ENCODE data around the gene BICDL1. TPM values are rescaled to one million over a fixed set of nuclear protein-coding genes. Genes with fewer than 3 reads are reported as not detected.

The BICDL1 gene
- total RNA-seq, 6 donors from 2014 or later: 10.5 to 21.0 (median 15.9) TPM

DNA sequence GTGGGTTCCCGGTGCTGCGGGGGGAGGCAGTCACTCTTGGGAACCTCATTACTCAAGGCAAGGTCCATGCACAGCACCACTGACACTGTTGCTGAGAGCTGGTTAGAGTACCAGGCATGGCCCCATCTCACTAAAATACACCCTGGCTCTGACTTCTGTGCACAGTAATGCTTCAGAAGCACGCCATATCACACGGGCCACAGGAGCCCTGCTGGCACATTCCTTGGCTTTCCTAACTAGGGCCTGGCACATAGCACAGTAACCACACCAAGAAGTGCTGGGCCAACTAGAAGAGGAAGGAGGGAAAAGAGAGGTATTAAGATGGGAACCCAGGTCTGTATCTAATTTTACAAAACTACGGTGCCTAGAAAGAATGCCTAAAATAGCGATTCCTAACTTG, 141.0 kb downstream of the BICDL1 start:
- peaks cover 5 to 18% (median 11%) of the 10 kb centered on the region in 4 donors for H3K4me1 ChIP-seq
- TF ChIP-seq POLR2AphosphoS5 (IDR thresholded peaks at IDR 0.05) (no peak), EP300 (IDR thresholded peaks at IDR 0.05) (no peak), POLR2A (IDR thresholded peaks at IDR 0.05) (no peak)
- TF ChIP-seq, protein P1, sequence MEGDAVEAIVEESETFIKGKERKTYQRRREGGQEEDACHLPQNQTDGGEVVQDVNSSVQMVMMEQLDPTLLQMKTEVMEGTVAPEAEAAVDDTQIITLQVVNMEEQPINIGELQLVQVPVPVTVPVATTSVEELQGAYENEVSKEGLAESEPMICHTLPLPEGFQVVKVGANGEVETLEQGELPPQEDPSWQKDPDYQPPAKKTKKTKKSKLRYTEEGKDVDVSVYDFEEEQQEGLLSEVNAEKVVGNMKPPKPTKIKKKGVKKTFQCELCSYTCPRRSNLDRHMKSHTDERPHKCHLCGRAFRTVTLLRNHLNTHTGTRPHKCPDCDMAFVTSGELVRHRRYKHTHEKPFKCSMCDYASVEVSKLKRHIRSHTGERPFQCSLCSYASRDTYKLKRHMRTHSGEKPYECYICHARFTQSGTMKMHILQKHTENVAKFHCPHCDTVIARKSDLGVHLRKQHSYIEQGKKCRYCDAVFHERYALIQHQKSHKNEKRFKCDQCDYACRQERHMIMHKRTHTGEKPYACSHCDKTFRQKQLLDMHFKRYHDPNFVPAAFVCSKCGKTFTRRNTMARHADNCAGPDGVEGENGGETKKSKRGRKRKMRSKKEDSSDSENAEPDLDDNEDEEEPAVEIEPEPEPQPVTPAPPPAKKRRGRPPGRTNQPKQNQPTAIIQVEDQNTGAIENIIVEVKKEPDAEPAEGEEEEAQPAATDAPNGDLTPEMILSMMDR (IDR thresholded peaks at IDR 0.05): no peak
- H3K4me3 ChIP-seq: no peak overlapping the region
- H3K27ac ChIP-seq: no peak overlapping the region
- H3K27me3 ChIP-seq: no peaks in the 10 kb centered on the region
- H3K36me3 ChIP-seq: peaks cover 43 to 79% (median 76%) of the 10 kb centered on the region in 4 donors
- no peak for DNase-seq
- no peaks in the 10 kb centered on the region for H3K9me3 ChIP-seq
- no peak for ATAC-seq (ENCODE audit: low FRiP score in 2 of 2)
- 93 to 99% methylated on average over 4 to 6 of the region's 6 CpGs for WGBS, 2 donors

DNA sequence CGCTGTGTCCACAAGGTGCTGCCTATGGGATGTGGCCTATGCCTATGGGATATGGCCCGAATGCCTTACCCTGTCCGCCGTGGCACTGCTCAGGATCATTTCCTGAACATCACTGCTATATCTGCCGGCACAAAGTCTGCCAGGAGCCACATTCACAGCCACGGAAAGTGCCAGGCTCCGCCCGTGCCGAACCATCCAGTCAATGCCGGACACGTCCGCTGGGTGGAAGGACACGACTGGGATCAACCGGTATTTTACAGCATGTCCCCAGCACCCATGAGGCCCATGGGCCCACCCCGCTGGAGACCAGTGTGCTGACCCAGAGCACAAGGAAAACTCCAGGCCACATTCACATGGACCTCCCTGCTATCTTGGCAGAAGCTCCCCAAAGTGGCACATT, 142.1 kb downstream of the BICDL1 start:
- H3K4me3 ChIP-seq: no peak overlapping the region
- peaks cover 52 to 90% (median 87%) of the 10 kb centered on the region in 4 donors for H3K36me3 ChIP-seq
- WGBS, 2 donors: 97 to 99% methylated on average over 12 to 13 of the region's 15 CpGs

DNA sequence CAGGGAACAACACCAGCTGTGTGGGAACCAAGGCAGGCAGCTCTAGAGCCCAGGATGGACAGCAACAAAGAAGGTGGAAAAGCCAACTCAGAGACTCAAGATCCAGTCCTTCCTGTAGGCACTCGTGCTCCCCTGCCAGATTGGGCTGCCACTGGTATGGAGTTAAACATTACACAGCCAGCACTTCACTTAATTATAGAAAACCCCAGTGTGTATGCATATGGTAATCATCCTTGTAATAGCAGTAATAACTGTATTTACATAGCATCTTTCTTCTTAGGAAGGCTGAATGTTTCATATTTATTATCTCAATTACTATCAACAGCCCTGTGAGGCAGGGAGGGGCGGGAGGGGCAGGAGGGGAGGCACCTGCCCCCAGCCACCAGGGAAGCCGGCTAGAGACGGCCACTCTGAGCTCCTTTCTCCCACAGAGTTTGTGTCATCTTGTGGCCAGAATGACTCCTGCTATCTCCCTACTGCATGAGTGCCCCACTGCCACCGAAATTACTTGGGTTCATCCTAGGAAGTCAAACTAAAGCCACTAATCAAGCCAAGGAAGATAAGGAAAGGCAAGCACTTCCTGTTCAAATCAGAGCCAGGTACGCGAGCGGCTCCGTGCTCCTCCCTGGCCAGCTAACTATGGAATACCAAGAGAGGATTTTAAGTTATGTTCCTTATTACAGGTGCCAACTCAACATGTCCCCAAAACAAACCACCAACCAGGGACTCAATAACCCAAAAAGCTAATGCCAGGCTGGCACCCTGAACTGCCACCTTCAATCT, 143.2 kb downstream of the BICDL1 start:
- H3K36me3 ChIP-seq: peaks cover 63 to 100% (median 98%) of the 10 kb centered on the region in 4 donors
- TF ChIP-seq POLR2A (IDR thresholded peaks at IDR 0.05): no peak
- no peak for TF ChIP-seq EP300 (IDR thresholded peaks at IDR 0.05)
- TF ChIP-seq POLR2AphosphoS5 (IDR thresholded peaks at IDR 0.05): no peak
- TF ChIP-seq, protein P1 (IDR thresholded peaks at IDR 0.05): no peak
- peaks cover 0 to 6% (median 2%) of the 10 kb centered on the region in 4 donors for H3K4me1 ChIP-seq
- no peak overlapping the region for H3K27ac ChIP-seq
- H3K4me3 ChIP-seq: no peak overlapping the region
- H3K27me3 ChIP-seq: no peaks in the 10 kb centered on the region
- no peaks in the 10 kb centered on the region for H3K9me3 ChIP-seq
- 66 to 80% methylated on average over 7 to 9 of the region's 9 CpGs for WGBS, 2 donors
- no peak for DNase-seq
- no peak for ATAC-seq (ENCODE audit: low FRiP score in 2 of 2)

More for the DNA sequence above, 142.1 kb downstream of the BICDL1 start:
- no peaks in the 10 kb centered on the region for H3K27me3 ChIP-seq
- H3K9me3 ChIP-seq: no peaks in the 10 kb centered on the region
- no peak overlapping the region for H3K27ac ChIP-seq
- DNase-seq: peak in 1 of 2 donors; percentile 71
- no peak for TF ChIP-seq POLR2A (IDR thresholded peaks at IDR 0.05)
- no peak for TF ChIP-seq POLR2AphosphoS5 (IDR thresholded peaks at IDR 0.05)
- TF ChIP-seq EP300 (IDR thresholded peaks at IDR 0.05): no peak
- TF ChIP-seq, protein P1 (IDR thresholded peaks at IDR 0.05): no peak
- peaks cover 5 to 15% (median 7%) of the 10 kb centered on the region in 4 donors for H3K4me1 ChIP-seq
- ATAC-seq (ENCODE audit: low FRiP score in 2 of 2): no peak

DNA sequence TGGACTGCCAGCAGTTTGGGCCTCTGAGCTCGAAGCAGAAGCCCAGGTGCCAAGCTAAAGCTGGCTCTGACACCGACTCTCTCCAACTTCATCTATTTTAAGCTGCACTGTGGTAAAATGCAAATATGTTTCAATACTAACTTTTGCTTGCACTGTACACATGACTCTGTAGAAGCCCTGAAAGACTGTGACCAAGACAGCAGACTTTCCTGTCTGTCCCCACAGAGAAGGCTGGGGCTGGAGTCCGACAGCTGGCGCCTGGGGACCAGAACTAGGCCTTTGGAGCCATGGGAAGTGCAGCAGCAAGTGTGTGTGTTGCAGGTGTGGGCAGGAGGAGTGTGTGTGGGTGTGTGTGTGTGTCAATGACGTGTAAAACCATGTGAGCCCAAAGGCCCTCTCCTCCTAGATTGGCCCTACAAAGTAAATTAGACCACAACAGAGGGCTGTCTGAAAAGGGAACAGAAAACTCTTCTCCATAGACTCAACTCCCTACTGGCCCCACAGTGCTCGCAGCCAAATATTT, 143.9 kb downstream of the BICDL1 start:
- H3K4me3 ChIP-seq: no peak overlapping the region
- no peaks in the 10 kb centered on the region for H3K4me1 ChIP-seq
- WGBS, 2 donors: 82 to 96% methylated on average over 4 to 5 of the region's 6 CpGs
- H3K36me3 ChIP-seq: peaks cover 62 to 100% (median 99%) of the 10 kb centered on the region in 4 donors
- no peaks in the 10 kb centered on the region for H3K27me3 ChIP-seq
- DNase-seq: no peak
- H3K27ac ChIP-seq: no peak overlapping the region
- no peak for ATAC-seq (ENCODE audit: low FRiP score in 2 of 2)
- H3K9me3 ChIP-seq: no peaks in the 10 kb centered on the region
- TF ChIP-seq EP300 (IDR thresholded peaks at IDR 0.05) (no peak), POLR2A (IDR thresholded peaks at IDR 0.05) (no peak), POLR2AphosphoS5 (IDR thresholded peaks at IDR 0.05) (no peak)
- TF ChIP-seq, protein P1 (IDR thresholded peaks at IDR 0.05): no peak

Data from upper lobe of left lung (tissue), 6 donors.